Measurements from ENCODE around the gene DPP8.

DNA sequence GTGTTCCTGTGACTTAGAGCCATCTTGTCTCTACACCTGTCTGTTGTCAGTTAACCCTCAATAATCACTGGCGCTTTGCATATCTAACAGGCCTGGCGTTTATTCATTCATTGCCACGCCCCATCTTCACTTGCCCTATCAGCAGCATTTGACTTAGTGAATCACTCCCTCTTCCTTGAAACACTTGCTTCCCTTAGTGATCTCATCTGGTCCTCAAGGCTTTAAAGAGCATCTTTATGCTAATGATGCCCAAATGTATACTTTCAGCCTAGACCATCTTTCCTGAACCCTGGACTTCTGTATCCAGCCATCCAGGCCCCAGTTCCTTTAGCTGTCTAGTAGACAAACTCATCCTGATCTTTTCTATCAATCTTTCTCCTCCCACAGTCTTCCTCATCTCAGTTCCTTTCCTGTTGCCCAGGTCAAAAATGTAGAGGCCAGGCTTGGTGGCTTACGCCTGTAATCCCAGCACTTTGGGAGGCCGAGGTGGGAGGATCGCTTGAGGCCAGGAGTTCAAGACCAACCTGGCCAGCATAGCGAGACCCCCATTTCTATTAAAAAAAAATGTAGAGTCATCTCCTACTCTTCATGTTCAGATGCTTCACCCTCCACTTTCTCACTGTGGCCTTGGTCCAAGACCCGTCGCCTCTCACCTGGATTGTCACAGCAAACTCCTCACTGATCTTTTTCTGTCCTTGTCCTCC lies 93.4 kb downstream of the DPP8 start:
- TF ChIP-seq ZNF274 (IDR thresholded peaks at IDR 0.05; ENCODE audit: low read depth, low read length) (no peak), POLR2A (IDR thresholded peaks at IDR 0.05; ENCODE audit: borderline replicate concordance, extremely low read depth, insufficient read depth, insufficient read length) (no peak)
- TF ChIP-seq, protein P1, sequence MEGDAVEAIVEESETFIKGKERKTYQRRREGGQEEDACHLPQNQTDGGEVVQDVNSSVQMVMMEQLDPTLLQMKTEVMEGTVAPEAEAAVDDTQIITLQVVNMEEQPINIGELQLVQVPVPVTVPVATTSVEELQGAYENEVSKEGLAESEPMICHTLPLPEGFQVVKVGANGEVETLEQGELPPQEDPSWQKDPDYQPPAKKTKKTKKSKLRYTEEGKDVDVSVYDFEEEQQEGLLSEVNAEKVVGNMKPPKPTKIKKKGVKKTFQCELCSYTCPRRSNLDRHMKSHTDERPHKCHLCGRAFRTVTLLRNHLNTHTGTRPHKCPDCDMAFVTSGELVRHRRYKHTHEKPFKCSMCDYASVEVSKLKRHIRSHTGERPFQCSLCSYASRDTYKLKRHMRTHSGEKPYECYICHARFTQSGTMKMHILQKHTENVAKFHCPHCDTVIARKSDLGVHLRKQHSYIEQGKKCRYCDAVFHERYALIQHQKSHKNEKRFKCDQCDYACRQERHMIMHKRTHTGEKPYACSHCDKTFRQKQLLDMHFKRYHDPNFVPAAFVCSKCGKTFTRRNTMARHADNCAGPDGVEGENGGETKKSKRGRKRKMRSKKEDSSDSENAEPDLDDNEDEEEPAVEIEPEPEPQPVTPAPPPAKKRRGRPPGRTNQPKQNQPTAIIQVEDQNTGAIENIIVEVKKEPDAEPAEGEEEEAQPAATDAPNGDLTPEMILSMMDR (IDR thresholded peaks at IDR 0.05 in 2 of 3, conservative IDR thresholded peaks at IDR 0.05 in 1 of 3; ENCODE audit: borderline replicate concordance in 1 of 3, insufficient read depth in 1 of 3, low read depth in 2 of 3, low read length in 2 of 3), result no peak

Measured in HCT116 (cell line).